ENCODE results near the gene NUP93.

GRCh38 chr16:56798955-56799354, 69.0 kb downstream of the NUP93 start:
- no peak for TF ChIP-seq POLR2A (IDR thresholded peaks at IDR 0.05; ENCODE audit: low read depth, low read length)
- TF ChIP-seq CTCF (IDR thresholded peaks at IDR 0.05; ENCODE audit: extremely low read depth in 1 of 2, insufficient read depth in 1 of 2, low read depth in 1 of 2, low read length in 2 of 2) = no peak
